Measurements from ENCODE around the gene FAM111B.
"Not testable (repeated sequence)": the region's sequence is repeated elsewhere in the genome, so short reads cannot be mapped to it uniquely, and the experiment has no call there.

Gene FAM111B

DNA sequence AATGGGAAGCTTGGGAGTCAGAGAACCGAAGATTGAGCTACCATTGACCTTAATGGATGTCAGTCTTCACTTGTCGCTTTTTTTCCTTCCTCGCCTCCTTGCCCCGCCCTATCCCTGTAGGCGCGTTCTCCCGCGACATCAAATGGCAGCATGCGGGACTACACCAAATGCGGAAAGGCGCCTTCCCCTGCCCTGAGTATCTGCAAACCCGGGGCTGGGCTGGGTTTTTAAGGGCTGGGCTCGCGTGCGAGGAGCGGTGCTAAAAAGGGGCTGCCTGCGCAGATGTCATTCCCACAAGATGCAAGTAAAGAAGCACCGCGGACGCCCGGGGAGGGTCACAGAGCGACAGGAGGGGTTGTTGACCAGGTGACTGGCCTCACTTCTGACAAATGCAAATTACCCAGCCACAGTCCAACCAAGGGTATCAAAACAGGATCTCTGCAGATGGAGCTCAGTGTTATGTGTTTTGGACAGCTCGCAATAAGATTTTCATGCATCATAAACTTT, 4.7 kb upstream of the FAM111B start:
- peak; percentile 46 for DNase-seq

DNA sequence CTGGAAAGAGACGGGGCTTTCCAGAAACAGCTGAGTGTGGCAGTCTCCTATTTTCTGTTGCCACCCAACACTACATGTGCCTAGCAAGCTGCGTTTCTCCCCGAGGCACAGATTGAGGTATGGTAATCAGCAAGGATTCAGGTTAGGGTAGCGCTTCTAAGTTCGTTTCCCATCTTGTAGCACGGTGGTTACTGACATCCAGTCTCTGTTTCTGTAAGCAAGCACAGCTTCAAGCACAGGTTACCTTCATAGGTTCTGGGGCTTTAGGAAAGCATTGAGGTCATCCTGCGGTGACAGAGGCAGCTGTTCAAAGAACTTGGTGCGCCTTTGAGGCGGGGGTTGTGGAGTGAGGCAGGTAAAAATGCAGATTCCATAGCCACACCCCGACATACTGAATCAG, 684 bp downstream of the FAM111B start:
- not testable (repeated sequence) for DNase-seq

DNA sequence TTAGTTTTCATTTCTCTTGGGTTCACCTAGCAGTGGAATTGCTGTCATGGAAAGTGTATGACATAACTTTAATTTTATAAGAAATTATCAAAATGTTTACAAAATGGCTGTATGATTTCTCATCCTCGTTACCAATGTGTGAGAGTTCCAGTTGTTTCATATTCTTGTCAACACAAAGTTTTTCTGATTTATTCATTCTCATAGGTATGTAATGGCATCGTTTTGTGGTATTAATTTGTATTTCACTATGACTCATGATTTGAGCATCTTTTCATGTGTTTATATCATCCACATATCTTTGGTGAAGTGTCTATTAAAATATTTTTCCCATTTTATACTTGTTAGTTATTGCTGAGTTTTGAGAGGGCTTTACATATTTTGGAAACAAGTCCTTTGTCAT, 5.5 kb downstream of the FAM111B start:
- DNase-seq = no peak

DNA sequence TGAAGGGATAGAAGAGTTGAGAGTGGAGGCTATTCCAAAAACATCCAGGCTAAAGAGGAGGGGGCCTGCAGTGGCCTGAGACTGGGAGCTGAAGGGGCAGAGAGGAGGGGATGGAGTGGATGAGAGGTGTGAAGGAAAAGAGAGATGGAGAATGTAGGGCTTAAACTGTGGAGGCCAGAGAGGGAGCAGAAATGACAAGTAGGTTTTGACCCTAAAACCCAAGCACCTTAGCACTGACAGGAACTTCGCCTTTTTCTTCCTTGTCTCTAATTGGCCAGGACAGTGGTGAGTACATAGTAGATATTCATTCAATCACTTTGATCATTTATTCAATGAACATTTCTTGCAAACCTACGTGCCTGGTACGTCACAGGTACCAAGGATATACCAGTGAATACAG, 7.3 kb downstream of the FAM111B start:
- DNase-seq = no peak

DNA sequence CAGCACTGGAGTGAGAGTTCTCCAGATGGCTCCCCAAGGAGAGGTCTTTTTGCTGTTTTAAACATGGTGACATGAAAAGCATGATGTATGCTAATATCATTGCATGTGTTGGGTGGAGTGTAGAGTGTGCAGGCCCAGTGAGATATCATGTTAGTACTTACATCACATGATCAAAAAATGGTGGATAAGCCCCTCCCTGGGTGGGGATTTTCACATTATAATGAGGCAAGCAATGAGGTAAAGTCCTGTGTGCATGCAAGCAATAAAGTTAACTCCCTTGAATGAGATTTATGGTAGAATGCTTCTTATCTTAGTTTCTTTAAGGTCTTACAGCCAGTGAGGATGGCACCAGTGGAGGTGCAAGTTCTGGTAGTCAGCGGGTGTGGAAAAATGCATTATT, 8.5 kb downstream of the FAM111B start:
- DNase-seq = no peak

DNA sequence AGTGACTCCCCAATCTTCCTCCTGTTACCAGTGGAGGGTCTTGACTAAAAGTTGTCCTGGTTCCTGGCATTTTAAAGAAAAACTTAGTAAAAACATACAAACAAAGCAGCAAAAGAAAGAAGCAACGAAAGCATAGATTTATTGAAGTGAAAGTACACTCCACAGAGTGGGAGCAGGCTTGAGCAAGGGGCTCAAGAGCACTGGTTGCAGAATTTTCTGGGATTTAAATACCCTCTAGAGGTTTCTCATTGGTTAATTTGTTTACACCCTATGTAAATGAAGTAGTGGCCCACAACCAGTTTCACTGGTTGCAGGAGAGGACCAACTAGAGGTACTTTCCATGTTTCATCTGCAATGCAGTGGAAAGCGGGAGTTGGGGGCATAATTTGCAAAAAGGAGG, 10.7 kb downstream of the FAM111B start:
- no peak for DNase-seq

DNA sequence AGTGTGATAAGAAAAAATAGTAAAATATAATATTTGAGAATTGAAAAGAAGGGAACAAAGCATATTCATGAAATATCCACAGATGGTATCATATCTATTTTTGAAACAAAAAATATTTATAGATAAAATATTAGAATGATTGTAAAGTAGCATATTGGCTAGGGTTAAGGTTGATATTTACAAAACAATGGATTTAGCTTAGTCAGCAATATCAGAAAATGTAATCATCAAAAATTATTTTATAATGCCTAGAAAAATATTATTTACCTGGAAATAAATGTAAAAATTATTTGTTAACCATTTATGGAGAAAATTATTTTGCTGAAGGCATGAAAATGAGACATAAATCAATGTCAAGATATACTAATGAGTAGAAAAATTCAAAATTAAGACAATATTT, 12.8 kb downstream of the FAM111B start:
- no peak for DNase-seq

DNA sequence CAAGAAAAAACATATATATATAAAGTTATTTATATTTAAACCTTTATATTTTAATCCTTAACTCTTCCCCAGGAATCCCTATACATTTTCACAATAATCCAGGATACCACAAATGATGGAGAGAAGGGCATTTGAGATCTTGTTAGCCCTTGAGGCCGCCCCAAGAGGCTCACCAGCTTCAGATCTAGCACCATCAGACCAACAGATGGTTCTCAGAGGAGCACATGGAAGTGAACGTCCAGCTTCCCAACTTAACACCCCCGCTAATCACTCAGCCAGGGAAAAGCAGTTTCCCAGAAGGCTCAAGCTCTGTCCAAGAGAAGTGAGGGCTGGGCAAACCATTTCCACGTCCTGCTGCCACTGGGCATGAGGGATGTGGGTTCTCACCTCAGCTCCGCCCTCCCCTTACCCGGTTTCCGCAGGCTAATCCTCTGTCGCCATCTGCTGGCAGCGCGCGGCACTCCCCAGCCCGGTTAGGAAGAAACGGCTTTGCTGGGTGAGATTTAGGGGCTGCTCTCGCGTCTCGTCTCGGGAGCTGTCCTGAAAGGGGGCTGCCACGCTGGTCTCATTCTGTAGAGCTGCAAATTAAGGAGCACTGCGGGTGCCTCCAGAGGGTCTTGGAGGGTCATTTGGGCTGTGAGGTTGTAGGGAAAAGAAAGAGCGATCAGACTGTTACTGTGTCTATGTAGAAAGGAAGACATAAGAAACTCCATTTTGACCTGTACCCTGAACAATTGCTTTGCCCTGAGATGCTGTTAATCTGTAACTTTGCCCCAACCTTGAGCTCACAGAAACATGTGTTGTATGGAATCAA, 28.8 kb downstream of the FAM111B start:
- DNase-seq = peak; percentile 87

DNA sequence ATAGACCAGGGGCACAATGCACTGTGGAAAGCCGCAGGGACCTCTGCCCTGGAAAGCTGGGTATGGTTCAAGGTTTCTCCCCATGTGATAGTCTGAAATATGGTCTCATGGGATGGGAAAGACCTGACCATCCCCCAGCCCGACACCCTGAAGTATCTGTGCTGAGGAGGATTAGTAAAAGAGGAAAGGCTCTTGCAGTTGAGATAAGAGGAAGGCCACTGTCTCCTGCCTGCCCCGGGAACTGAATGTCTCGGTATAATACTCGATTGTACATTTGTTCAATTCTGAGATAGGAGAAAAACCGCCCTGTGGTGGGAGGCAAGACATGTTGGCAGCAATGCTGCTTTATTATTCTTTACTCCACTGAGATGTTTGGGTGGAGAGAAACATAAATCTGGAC, 29.5 kb downstream of the FAM111B start:
- DNase-seq = not testable (repeated sequence)

DNA sequence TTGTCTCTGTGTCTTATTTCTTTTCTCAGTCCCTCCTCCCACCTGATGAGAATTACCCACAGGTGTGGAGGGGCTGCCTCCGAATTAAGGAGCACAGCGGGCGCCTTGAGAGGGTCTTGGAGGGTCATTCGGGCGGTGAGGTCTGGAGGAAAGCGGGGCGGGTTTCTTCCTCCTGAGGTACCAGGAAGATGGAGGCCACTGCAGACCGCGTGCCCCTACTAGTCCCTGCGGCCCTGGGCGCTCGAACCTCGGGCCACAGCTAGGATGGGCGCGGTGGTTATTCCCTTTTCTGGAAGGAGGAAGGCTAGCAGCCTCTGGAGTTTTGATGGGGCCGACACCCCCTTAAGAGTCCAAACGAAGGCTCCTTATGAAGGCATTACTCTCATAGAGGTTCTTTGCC, 30.2 kb downstream of the FAM111B start:
- no peak for DNase-seq

DNA sequence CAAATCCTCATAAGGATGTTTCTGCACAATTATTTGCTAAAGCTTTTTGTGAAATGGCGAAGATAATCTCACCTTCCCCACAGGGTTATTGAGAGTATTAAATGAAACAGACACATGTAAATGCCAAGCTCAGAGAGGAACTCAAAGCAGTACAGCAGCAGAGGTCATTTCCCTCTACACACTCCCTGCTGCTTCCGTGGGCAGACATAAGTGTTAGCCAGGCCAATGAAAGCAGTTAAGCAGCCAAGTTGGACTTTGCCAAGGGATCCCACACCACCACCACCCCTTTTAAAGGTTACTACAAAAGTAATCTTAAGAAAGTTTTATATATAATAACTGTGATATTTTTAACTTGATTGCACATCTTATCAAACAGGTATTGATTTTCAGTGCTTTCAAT, 31.6 kb downstream of the FAM111B start:
- DNase-seq = no peak

DNA sequence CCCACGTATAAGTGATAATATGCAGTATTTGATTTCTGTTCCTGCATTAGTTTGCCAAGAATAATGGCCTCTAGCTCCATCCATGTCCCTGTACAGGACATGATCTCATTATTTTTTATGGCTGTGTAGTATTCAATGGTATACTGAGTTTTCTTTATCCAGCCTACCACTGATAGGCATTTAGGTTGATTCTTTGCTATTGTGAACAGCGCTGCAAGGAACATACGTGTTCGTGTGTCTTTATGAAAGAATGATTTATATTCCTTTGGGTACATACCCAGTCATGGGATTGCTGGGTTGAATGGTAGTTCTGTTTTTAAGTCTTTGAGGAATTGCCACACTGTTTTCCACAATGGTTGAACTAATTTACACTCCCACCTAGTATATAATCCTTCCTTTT, 34.2 kb downstream of the FAM111B start:
- DNase-seq = no peak

DNA sequence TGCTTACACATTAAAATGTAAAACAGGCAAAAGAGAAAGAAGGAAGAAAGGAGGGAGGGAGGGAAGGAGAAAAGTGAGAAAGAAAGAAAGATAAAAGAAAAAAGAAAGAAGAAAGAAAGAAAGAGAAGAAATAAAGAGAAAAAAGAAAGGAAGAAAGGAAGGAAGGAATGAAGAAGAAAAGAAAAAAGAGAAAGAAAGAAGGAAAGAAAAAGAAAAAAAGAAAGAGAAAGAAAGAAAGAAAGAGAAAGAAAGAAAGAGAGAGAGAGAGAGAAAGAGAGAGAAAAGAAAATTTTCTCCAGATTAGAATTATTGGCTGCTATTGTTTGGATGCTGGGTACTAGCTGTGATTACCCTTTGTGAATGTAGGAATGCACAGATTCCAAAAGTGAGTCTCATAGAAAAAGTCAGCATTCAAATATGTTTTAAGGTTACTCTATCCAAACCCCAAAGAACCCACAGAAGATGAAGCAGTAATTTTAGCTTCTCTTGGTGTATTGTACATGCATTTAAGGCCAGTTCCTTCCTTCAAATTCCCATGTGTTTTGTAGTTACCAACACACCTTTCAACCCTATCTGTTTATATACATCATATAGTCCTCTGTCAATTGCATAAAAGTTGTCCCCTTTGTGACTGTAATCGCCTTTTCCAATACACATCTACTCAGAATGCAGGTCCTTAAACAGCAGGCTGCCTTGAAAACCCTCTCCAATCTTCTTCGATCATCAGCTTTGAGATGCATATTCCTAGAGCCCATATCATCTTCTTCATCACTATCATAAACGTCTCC, 34.8 kb downstream of the FAM111B start:
- no peak for DNase-seq

DNA sequence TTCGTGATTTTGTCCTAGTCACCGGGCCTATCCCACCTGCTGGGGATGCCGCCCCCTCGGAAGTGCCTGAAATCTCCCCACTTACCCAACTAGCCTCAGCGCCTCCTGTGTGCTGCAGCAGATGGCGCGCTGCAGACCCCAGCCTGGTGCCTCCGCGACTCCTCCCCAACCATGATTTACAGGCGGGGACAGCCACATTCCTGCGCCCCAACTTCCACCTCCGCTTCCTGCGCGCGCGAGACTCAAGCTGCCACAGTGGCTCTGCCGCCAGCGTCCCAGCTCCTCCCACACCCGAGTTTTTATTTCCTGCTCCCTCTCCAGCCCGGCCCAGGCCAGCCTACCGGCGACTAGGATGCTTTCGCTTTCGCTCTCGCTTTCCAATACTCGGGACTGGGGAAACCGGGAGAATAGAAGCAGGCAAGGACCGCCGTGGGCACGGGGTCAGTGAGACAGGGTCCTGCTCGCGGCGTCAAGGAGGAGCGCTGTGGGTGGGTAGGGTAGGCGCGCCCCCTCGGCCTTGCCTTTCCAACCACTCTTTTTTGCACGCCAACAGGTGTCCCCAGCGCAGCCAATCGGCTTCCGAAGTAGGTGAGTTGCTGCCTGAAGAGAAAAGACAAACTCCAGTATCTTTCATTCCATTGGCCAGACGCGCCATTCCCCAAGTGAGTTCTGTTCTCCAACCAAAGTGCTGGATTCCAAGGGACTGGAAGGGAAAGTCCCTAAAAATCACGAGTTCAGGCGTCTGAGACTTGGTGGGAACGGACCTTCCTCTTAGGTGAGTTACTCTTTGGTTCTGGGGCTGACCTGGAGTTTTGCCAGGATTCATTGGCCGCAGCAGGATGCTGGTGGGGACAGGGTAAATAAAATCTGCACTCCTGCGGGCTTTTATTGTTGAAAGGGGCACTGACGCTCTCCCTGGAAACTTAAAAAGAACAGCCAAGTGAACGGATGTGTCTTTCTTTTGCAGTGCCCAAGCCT, 35.8 kb downstream of the FAM111B start, which contains the start of gene FAM111A:
Gene FAM111A, plus strand, starts transcription at position 327 of the 978 bp plus-strand sequence. CDS start 6,017 bp downstream, outside the sequence.
- DNase-seq = peak; percentile 94

DNA sequence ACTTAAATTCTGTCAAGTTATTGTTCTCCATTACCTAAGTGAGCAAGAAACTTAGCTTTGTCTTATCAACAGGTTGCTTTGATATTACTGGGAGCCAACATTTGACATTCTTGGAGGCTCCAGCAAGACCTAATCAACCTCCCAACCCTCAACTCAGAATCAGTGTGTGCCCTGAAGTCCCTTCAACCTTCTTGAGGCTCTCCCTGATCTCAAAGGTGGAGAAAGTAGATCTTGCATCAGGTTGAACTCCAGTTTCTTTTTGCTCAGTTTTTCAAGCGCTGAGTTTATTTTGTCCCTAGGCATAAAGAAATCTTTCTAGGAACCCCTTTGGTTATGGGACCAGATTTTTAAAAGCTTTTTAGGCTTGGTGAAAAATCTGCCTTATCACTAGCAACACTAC, 37.1 kb downstream of the FAM111B start:
- no peak for DNase-seq

DNA sequence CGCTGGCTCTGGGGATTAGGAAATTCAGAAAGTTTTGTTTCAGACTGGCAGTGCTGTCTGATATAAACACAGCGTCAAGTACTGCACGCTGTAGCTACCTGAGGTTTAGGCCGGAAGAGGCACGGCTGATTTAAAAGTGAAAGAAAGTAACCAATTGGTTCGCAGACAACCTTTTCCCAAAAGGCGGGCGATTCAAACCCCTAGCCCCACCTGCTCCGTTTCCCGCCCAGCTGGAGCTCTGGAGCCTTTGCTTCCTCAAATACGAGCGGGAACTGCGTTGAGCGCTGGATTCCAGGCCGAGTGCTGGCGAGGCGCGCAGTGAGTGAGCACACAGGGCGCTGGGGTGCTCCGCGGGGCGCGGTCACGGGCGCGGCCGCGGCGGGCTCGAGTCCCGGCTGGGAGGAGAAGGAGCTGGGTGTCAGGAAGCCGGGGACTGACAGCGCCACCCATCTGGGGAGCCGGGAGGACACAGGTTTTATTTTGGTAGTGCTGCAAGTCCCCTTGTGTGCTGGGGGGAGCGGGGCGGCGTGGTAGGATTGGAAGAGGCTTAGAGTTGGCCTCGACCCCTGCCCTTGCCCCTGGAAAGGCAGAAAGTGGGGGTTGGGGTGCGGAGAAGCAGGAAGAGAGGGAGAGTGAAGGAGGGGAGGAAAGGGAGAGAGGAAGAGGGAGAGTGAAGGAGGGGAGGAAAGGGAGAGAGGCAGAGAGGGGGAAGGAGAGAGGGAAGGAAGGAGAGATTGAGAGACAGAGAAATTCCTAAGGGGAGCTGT, 37.7 kb downstream of the FAM111B start:
- DNase-seq = peak; percentile 87

DNA sequence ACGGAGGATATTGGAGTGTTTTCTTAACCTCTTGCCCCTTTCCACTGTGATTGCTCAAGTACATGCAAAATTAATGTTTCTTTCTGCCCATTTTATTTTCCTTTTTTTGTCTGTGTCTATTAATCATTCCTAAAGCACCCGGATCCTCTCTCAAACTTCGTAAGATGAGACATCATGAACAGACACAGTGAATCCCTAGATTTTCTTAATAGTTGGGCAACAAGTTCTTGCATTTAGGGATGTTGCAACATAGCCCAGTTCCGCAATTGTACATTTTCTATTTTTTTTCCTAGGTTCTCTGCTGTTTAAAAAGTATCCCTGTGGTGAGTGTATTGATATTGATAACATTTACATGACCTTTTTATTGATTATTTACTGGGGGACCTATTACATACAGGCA, 38.5 kb downstream of the FAM111B start:
- no peak for DNase-seq

DNA sequence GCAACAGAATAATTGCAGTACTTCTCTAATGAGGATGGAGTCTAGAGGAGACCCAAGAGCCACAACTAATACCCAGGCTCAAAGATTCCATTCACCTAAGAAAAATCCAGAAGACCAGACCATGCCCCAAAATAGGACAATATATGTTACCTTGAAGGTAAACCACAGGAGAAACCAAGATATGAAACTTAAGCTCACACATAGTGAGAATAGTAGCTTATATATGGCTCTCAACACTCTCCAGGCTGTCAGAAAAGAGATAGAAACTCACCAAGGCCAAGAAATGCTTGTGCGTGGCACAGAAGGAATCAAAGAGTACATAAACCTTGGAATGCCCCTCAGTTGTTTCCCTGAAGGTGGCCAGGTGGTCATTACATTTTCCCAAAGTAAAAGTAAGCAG, 44.7 kb downstream of the FAM111B start:
- DNase-seq = no peak

DNA sequence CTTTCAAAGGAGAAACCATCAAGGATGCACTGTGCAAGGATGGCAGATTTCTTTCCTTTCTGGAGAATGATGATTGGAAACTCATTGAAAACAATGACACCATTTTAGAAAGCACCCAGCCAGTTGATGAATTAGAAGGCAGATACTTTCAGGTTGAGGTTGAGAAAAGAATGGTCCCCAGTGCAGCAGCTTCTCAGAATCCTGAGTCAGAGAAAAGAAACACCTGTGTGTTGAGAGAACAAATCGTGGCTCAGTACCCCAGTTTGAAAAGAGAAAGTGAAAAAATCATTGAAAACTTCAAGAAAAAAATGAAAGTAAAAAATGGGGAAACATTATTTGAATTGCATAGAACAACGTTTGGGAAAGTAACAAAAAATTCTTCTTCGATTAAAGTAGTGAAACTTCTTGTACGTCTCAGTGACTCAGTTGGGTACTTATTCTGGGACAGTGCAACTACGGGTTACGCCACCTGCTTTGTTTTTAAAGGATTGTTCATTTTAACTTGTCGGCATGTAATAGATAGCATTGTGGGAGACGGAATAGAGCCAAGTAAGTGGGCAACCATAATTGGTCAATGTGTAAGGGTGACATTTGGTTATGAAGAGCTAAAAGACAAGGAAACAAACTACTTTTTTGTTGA, 45.4 kb downstream of the FAM111B start:
- no peak for DNase-seq

DNA sequence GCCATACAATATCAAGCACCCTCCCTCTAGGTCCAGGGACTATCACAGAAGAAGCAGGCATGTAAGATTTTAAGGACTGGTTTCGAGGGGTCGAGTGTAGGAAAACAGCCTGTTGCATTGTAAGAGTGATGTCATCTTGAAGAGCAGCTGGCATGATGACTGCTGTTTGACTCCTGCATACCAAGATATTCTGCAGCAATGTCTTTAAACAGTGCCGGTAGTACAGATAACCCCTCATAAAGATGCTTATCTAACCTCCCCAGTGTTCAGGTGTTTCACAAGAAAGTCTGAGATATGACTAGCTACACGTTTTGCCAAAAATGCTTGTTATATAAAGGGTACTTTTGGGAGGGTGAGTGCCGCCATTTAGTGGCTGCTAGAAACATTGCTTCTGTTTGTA, 47.6 kb downstream of the FAM111B start:
- DNase-seq = no peak

DNA sequence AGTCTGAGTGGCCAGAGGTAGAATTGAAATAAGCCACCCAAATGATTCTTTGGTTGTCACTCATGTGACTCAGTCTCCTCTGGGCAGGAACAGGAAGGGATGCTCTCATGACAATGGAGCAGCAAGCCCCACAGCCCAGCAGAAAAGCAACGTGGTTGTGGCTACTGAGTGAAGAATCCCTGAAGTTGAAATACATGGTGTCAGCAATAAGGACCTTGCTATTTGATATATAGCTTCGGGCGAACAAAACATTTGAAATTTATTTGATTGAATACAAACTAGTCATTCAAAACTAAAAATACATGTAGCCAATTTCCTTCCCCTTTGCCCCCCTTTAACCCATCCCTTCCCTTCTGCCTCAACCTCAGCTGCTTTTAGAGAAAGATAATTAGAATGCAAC, 50.4 kb downstream of the FAM111B start:
- no peak for DNase-seq
